Kidney tubule cell (primary cell): ENCODE results near the gene SH2D4B.
A peak's percentile ranks its signal among the peaks of the same experiment; 100 is the strongest.

Experiments
- DNase-seq: peaks from one replicate; pipeline ENCODE4 v3.0.0-alpha.2; 2018; ENCODE audit warnings: low spot score

Gene SH2D4B

GRCh38 chr10:80537736-80538480, at the start of gene SH2D4B:
Gene SH2D4B (plus strand): TSS chr10:80537902. CDS start chr10:80538332, 430 bp downstream.
- DNase-seq, result no peak

GRCh38 chr10:80488539-80489066, 49.1 kb upstream of the SH2D4B start:
- DNase-seq, result peak; percentile 58

GRCh38 chr10:80489371-80490112, 48.2 kb upstream of the SH2D4B start:
- DNase-seq, result no peak

- DNase-seq, result peak; percentile 62
Observed at GRCh38 chr10:80491251-80492102, 46.2 kb upstream of the SH2D4B start.

GRCh38 chr10:80492848-80493521, 44.7 kb upstream of the SH2D4B start:
- DNase-seq, result no peak

- peak; percentile 45 for DNase-seq
Observed at GRCh38 chr10:80493522-80494051, 44.1 kb upstream of the SH2D4B start.

GRCh38 chr10:80496555-80497172, 41.0 kb upstream of the SH2D4B start:
- no peak for DNase-seq

GRCh38 chr10:80497187-80498077, 40.3 kb upstream of the SH2D4B start:
- no peak for DNase-seq

- DNase-seq, result no peak
Observed at GRCh38 chr10:80498078-80498832, 39.4 kb upstream of the SH2D4B start.

- DNase-seq, result peak; percentile 95
Observed at GRCh38 chr10:80498833-80499741, 38.6 kb upstream of the SH2D4B start.

GRCh38 chr10:80500572-80501380, 36.9 kb upstream of the SH2D4B start:
- peak; percentile 50 for DNase-seq

- peak; percentile 83 for DNase-seq
Observed at GRCh38 chr10:80501381-80501912, 36.3 kb upstream of the SH2D4B start.

- DNase-seq, result peak; percentile 80
Observed at GRCh38 chr10:80501913-80502521, 35.7 kb upstream of the SH2D4B start.

GRCh38 chr10:80502621-80503583, 34.8 kb upstream of the SH2D4B start:
- peak; percentile 87 for DNase-seq

GRCh38 chr10:80503584-80504157, 34.0 kb upstream of the SH2D4B start:
- DNase-seq, result peak; percentile 52
